Muscle layer of colon (tissue), 2 donors: ENCODE results near the gene SCUBE1.

Source experiments
- H3K27ac ChIP-seq: one replicate; pipeline ENCODE4 v1.7.0; 2013; ENCODE audit warnings: low read depth, mild to moderate bottlenecking, low read length, moderate library complexity
- H3K27me3 ChIP-seq, 2 donors: one replicate each; pipeline ENCODE4 v1.7.0; 2013; ENCODE audit warnings: low read length in 2 of 2, mild to moderate bottlenecking in 2 of 2; ENCODE audit not compliant: insufficient read depth in 2 of 2, control insufficient read depth in 1 of 2
- H3K36me3 ChIP-seq: one replicate; pipeline ENCODE4 v1.7.0; 2013; ENCODE audit warnings: mild to moderate bottlenecking, low read length; ENCODE audit not compliant: insufficient read depth
- H3K4me1 ChIP-seq: one replicate; pipeline ENCODE4 v1.7.0; 2013; ENCODE audit warnings: mild to moderate bottlenecking, low read length; ENCODE audit not compliant: insufficient read depth
- H3K4me3 ChIP-seq, 2 donors: one replicate each; pipeline ENCODE4 v1.7.0; 2013; ENCODE audit warnings: low read length in 2 of 2, low read depth in 1 of 2, mild to moderate bottlenecking in 1 of 2, moderate library complexity in 1 of 2
- H3K9ac ChIP-seq: one replicate; pipeline ENCODE4 v1.7.0; 2013; ENCODE audit warnings: low read length
- H3K9me3 ChIP-seq: one replicate; pipeline ENCODE4 v1.7.0; 2013; ENCODE audit warnings: mild to moderate bottlenecking, low read length
- donor health status: abdominal sarcoma.
- donor health status: Adenocarcinoma of cecum.

The SCUBE1 gene

GRCh38 chr22:43351966-43352345 is 8.8 kb upstream of the SCUBE1 start:
- peaks cover 0 to 5% of the 10 kb centered on the region in 2 donors for H3K27me3 ChIP-seq
- H3K36me3 ChIP-seq: no peaks in the 10 kb centered on the region
- no peak overlapping the region for H3K27ac ChIP-seq

DNA sequence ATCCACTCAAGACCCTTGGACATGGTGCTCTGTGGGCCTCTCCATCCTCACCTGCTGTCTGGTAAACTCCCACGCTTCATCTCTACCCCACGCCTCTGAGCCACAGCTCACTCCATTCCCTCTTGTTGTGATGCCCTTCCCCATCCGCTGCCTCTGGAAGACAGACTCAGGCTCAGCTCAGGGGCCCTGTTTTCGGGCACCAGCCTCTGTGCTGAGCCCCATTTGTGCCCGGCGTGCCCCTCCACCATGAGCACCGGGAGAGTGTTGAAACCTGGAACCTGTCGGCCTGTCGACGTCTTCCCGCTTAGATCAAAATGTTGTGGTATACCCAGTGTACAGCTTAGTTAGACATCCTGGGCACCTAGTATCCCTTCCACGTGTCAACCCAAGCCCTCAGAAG is 6.5 kb upstream of the SCUBE1 start:
- peaks cover 6 to 22% of the 10 kb centered on the region in 2 donors for H3K27me3 ChIP-seq

More at GRCh38 chr22:43351966-43352345, 8.8 kb upstream of the SCUBE1 start:
- no peaks in the 10 kb centered on the region for H3K9me3 ChIP-seq
- no peak overlapping the region for H3K9ac ChIP-seq
- H3K4me3 ChIP-seq: no peak overlapping the region
- no peaks in the 10 kb centered on the region for H3K4me1 ChIP-seq

DNA sequence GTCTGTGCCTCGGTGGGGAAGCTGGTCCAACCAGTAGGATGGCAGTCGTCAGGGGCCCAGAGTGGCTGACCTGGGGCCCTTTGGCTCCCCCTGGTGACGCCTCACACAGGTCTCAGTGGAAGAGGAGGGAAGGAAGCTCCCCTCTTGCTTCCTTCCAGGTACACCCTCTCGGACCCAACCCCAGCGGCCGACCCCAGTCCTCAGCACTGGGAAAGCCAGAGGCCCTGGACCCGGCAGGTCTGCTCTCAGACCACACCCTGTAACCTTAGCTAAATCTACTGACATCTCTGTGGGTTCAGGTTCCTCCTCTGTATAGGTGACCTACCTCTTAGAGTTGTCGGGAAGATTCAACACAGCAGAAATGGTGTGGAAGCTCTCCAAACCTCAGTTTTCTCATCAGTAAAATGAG is 3.4 kb upstream of the SCUBE1 start:
- no peaks in the 10 kb centered on the region for H3K9me3 ChIP-seq
- H3K27me3 ChIP-seq: peaks cover 19 to 38% of the 10 kb centered on the region in 2 donors
- no peak overlapping the region for H3K27ac ChIP-seq
- H3K36me3 ChIP-seq: no peaks in the 10 kb centered on the region
- H3K9ac ChIP-seq: no peak overlapping the region
- H3K4me3 ChIP-seq: no peak overlapping the region
- H3K4me1 ChIP-seq: peaks cover 5% of the 10 kb centered on the region

More for the DNA sequence above, 6.5 kb upstream of the SCUBE1 start:
- no peaks in the 10 kb centered on the region for H3K9me3 ChIP-seq
- no peaks in the 10 kb centered on the region for H3K4me1 ChIP-seq
- no peak overlapping the region for H3K27ac ChIP-seq
- no peaks in the 10 kb centered on the region for H3K36me3 ChIP-seq
- H3K4me3 ChIP-seq: no peak overlapping the region
- H3K9ac ChIP-seq: no peak overlapping the region

DNA sequence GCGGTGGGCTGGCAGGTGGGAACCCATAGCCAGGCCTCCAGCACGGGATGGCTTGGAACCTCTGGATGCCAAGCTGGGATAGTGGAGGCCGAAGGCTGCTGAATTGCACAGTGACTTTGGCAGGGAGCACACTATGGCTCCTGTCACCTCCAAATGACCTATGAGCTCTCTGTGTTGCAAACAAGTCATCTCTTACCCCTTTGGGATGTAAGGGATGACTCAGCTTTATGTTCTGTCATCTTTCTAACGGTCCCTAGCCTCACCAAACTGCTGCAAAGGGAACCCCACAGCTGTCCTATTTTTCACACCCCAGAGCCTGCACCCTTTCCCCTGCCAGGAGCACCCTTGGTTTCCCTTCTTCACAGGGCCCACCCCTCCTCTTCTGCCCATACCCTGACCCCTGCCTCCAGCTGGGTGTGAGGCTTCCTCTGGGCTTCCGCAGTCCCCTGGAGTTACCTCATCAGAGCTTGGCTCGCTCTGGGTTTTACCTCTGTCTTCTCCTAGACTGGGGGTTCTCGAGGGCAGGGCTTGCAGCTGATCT is 2.7 kb upstream of the SCUBE1 start:
- H3K27me3 ChIP-seq: peaks cover 25 to 45% of the 10 kb centered on the region in 2 donors

GRCh38 chr22:43345356-43345755 is 2.2 kb upstream of the SCUBE1 start:
- Histone ChIP-seq H3K9ac (no peak overlapping the region), H3K4me3 (no peak overlapping the region), H3K27me3 (peaks cover 30 to 48% of the 10 kb centered on the region in 2 donors), H3K36me3 (no peaks in the 10 kb centered on the region), H3K9me3 (no peaks in the 10 kb centered on the region), H3K27ac (no peak overlapping the region), H3K4me1 (peaks cover 5% of the 10 kb centered on the region)

More for the DNA sequence above, 2.7 kb upstream of the SCUBE1 start:
- Histone ChIP-seq H3K9ac (no peak overlapping the region), H3K36me3 (no peaks in the 10 kb centered on the region), H3K4me1 (peaks cover 5% of the 10 kb centered on the region), H3K27ac (no peak overlapping the region), H3K9me3 (no peaks in the 10 kb centered on the region), H3K4me3 (no peak overlapping the region)

DNA sequence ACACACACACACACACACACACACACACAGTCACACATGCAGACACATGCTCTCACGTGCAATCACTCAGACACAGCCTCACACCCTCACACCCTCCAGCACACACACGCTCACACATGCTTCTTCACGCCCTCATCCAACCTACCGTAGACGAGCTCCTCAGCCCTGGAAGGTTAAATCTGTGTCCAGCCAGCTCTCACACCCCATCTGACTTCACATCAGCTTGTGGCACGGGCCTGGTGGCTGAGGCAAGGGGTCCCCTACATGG is 1.3 kb upstream of the SCUBE1 start:
- Histone ChIP-seq H3K36me3 (no peaks in the 10 kb centered on the region), H3K27me3 (peaks cover 32 to 48% of the 10 kb centered on the region in 2 donors), H3K4me1 (peaks cover 5% of the 10 kb centered on the region), H3K27ac (no peak overlapping the region), H3K4me3 (no peak overlapping the region), H3K9me3 (no peaks in the 10 kb centered on the region), H3K9ac (no peak overlapping the region)

GRCh38 chr22:43343670-43344519 is 723 bp upstream of the SCUBE1 start:
- Histone ChIP-seq H3K36me3 (no peaks in the 10 kb centered on the region), H3K4me1 (peaks cover 5% of the 10 kb centered on the region), H3K4me3 (no peak overlapping the region), H3K27ac (no peak overlapping the region), H3K27me3 (peaks cover 32 to 48% of the 10 kb centered on the region in 2 donors), H3K9ac (no peak overlapping the region), H3K9me3 (no peaks in the 10 kb centered on the region)

- Histone ChIP-seq H3K27ac (no peak overlapping the region), H3K4me3 (no peak overlapping the region), H3K36me3 (no peaks in the 10 kb centered on the region), H3K4me1 (peaks cover 12% of the 10 kb centered on the region), H3K9ac (no peak overlapping the region), H3K9me3 (no peaks in the 10 kb centered on the region), H3K27me3 (peaks cover 32 to 45% of the 10 kb centered on the region in 2 donors)
These were observed 568 bp downstream of the SCUBE1 start for GRCh38 chr22:43342347-43343261.

GRCh38 chr22:43341565-43341964 is 1.6 kb downstream of the SCUBE1 start:
- Histone ChIP-seq H3K4me1 (peaks cover 17% of the 10 kb centered on the region), H3K4me3 (no peak overlapping the region), H3K9ac (no peak overlapping the region), H3K9me3 (no peaks in the 10 kb centered on the region), H3K36me3 (no peaks in the 10 kb centered on the region), H3K27ac (no peak overlapping the region), H3K27me3 (peaks cover 32 to 42% of the 10 kb centered on the region in 2 donors)

GRCh38 chr22:43338766-43339345 is 4.3 kb downstream of the SCUBE1 start:
- H3K27me3 ChIP-seq: peaks cover 18 to 19% of the 10 kb centered on the region in 2 donors
- H3K9me3 ChIP-seq: no peaks in the 10 kb centered on the region
- H3K4me1 ChIP-seq: peaks cover 12% of the 10 kb centered on the region
- no peak overlapping the region for H3K27ac ChIP-seq
- no peak overlapping the region for H3K4me3 ChIP-seq
- no peaks in the 10 kb centered on the region for H3K36me3 ChIP-seq
- H3K9ac ChIP-seq: no peak overlapping the region

DNA sequence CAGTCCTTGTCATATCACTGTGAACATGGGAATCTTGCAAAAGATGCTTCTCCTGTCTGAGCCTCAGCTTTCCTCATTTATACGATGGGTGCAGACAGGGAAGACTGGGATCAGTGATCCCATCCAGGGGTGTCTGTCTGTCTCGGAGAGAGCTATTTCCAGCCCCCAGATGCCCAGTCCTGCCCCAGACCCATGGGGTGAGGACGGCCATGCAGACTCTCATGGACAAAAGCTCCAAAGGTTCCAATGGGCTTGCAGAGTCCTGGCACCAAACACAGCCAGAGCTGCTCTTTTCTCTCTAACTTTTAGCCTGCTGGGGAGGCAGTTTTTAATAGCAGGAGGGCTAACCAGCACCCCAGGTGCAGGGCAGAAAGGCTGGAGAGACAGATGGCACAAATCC is 5.2 kb downstream of the SCUBE1 start:
- Histone ChIP-seq H3K9me3 (no peaks in the 10 kb centered on the region), H3K36me3 (no peaks in the 10 kb centered on the region), H3K27me3 (peaks cover 14 to 16% of the 10 kb centered on the region in 2 donors), H3K9ac (no peak overlapping the region), H3K4me1 (peaks cover 12% of the 10 kb centered on the region), H3K4me3 (no peak overlapping the region), H3K27ac (no peak overlapping the region)
